Thyroid gland (tissue), 4 donors: Measurements from ENCODE around the gene CTRB2.

Experiments
- POLR2A ChIP-seq, 2 donors: fragments of 450-650 bp; IDR thresholded peaks; one replicate each; pipeline ENCODE4 v1.6.1; 2017; ENCODE audit warnings: antibody characterized with exemption in 2 of 2, mild to moderate bottlenecking in 2 of 2, moderate library complexity in 1 of 2
- TF ChIP-seq, protein P1 (sequence below), 6 experiments: fragments of 200-600 bp in 3 of 6; fragments of 450-650 bp in 3 of 6; sonication (generic) in 3 of 6; IDR thresholded peaks; one replicate each; pipeline ENCODE4 v1.5.1; 2016 to 2019; ENCODE audit warnings: antibody characterized with exemption in 6 of 6, mild to moderate bottlenecking in 2 of 6, inconsistent platforms in 1 of 6, moderate library complexity in 1 of 6

- TF ChIP-seq, protein P1, sequence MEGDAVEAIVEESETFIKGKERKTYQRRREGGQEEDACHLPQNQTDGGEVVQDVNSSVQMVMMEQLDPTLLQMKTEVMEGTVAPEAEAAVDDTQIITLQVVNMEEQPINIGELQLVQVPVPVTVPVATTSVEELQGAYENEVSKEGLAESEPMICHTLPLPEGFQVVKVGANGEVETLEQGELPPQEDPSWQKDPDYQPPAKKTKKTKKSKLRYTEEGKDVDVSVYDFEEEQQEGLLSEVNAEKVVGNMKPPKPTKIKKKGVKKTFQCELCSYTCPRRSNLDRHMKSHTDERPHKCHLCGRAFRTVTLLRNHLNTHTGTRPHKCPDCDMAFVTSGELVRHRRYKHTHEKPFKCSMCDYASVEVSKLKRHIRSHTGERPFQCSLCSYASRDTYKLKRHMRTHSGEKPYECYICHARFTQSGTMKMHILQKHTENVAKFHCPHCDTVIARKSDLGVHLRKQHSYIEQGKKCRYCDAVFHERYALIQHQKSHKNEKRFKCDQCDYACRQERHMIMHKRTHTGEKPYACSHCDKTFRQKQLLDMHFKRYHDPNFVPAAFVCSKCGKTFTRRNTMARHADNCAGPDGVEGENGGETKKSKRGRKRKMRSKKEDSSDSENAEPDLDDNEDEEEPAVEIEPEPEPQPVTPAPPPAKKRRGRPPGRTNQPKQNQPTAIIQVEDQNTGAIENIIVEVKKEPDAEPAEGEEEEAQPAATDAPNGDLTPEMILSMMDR (IDR thresholded peaks at IDR 0.05) = no peak
- no peak for TF ChIP-seq POLR2A (IDR thresholded peaks at IDR 0.05)
These were observed 13.1 kb downstream of the CTRB2 start for GRCh38 chr16:75193730-75194444.
